Endothelial cell of umbilical vein (primary cell): ENCODE data around the gene PTPRE. TPM values are rescaled to one million over a fixed set of nuclear protein-coding genes. Genes with fewer than 3 reads are reported as not detected.

ENCODE experiments used
- BruUV-seq: library from RNA; stranded (reverse); fragments of 400-500 nt; replicated peaks from 2 replicates; lab custom pipeline; 2021; lab: Mats Ljungman, UMichigan
- CTCF ChIA-PET: fragments of 300-600, 350-600 bp; sonication (Branson Sonifier 250); formaldehyde crosslinking; loops from one replicate; lab custom pipeline; 2021; ENCODE audit warnings: antibody characterized with exemption, inconsistent platforms; lab: Charles Lee
- POLR2A ChIA-PET: fragments of 300-600, 350-600 bp; sonication (Branson Sonifier 250); formaldehyde crosslinking; loops from one replicate; lab custom pipeline; 2021; ENCODE audit warnings: antibody characterized with exemption, inconsistent platforms; lab: Charles Lee
- DNase-seq: peaks from one replicate; pipeline ENCODE4 v3.0.0-alpha.2; 2011; ENCODE audit warnings: low read depth, low spot score
- FAIRE-seq: peaks from 2 replicates; lab custom pipeline; 2011; peaks lifted over from hg19 to GRCh38; lab: Jason Lieb, UNC
- H2AFZ ChIP-seq: 2 replicates; pipeline ENCODE4 v1.6.0; 2012; ENCODE audit warnings: low read depth, low read length, control low read depth, inconsistent platforms
- H3K27ac ChIP-seq: 2 replicates; pipeline ENCODE4 v1.5.1; 2011; ENCODE audit warnings: low read depth, mild to moderate bottlenecking, control low read depth, low read length, moderate library complexity; ENCODE audit not compliant: insufficient read depth
- H3K27me3 ChIP-seq, 2 experiments: 2 replicates each; pipeline versions ENCODE4 v1.6.0 to v1.6.1; 2011; ENCODE audit warnings: low read length in 2 of 2, mixed read lengths in 1 of 2; ENCODE audit not compliant: control insufficient read depth in 2 of 2, insufficient read depth in 2 of 2
- H3K36me3 ChIP-seq, 2 experiments: 2 replicates in 1 of 2; 3 replicates in 1 of 2; pipeline ENCODE4 v1.5.1; 2011; ENCODE audit warnings: low read length in 2 of 2, mild to moderate bottlenecking in 1 of 2, moderate library complexity in 1 of 2; ENCODE audit not compliant: control insufficient read depth in 2 of 2, insufficient read depth in 2 of 2; ENCODE audit errors: extremely low read depth in 1 of 2
- H3K4me1 ChIP-seq: 3 replicates; pipeline ENCODE4 v1.5.1; 2011; ENCODE audit warnings: mild to moderate bottlenecking, low read length; ENCODE audit not compliant: control insufficient read depth, insufficient read depth; ENCODE audit errors: extremely low read depth
- H3K4me2 ChIP-seq: 2 replicates; pipeline ENCODE4 v1.6.1; 2011; ENCODE audit warnings: low read length, control low read depth, mixed read lengths; ENCODE audit not compliant: insufficient read depth
- H3K4me3 ChIP-seq, 3 experiments: fragments of 200-600 bp in 1 of 3; sonication (generic), shearing (Covaris generic) in 1 of 3; replicated peaks in 1 of 3; 2 replicates each; pipeline ENCODE4 v1.5.1; 2011 to 2016; ENCODE audit warnings: control low read depth in 3 of 3, low read length in 3 of 3, mild to moderate bottlenecking in 2 of 3, inconsistent platforms in 1 of 3, low read depth in 1 of 3, moderate library complexity in 1 of 3; ENCODE audit not compliant: insufficient read depth in 1 of 3
- H3K79me2 ChIP-seq: 2 replicates; pipeline ENCODE4 v1.6.0; 2012; ENCODE audit warnings: low read length, inconsistent platforms; ENCODE audit not compliant: control insufficient read depth, insufficient read depth
- H3K9ac ChIP-seq: replicated peaks from 2 replicates; pipeline ENCODE3; 2011; ENCODE audit warnings: low read length, control low read depth; ENCODE audit not compliant: insufficient read depth; ENCODE audit errors: extremely low read depth
- H3K9me1 ChIP-seq: replicated peaks from 3 replicates; pipeline ENCODE4 v1.6.0; 2011; ENCODE audit warnings: mild to moderate bottlenecking, low read length; ENCODE audit not compliant: control insufficient read depth, insufficient read depth; ENCODE audit errors: extremely low read depth
- H3K9me3 ChIP-seq: replicated peaks from 2 replicates; pipeline ENCODE4 v1.5.1; 2012; ENCODE audit warnings: low read length, inconsistent platforms; ENCODE audit not compliant: control insufficient read depth, insufficient read depth
- H4K20me1 ChIP-seq: replicated peaks from 2 replicates; pipeline ENCODE3; 2011; ENCODE audit warnings: mild to moderate bottlenecking, low read length; ENCODE audit not compliant: control insufficient read depth, insufficient read depth; ENCODE audit errors: extremely low read depth
- EZH2 ChIP-seq: IDR thresholded peaks from 2 replicates; pipeline ENCODE4 v1.6.1; 2012; ENCODE audit warnings: borderline replicate concordance, low read depth, mild to moderate bottlenecking, moderate library complexity, low read length, inconsistent platforms; ENCODE audit not compliant: severe bottlenecking
- FOS ChIP-seq: IDR thresholded peaks from 2 replicates; pipeline ENCODE4 v1.6.1; 2011; ENCODE audit warnings: mild to moderate bottlenecking, low read length, moderate library complexity, borderline replicate concordance; ENCODE audit not compliant: insufficient read depth
- GATA2 ChIP-seq: IDR thresholded peaks from 2 replicates; pipeline ENCODE4 v1.7.0; 2011; ENCODE audit warnings: low read depth, mild to moderate bottlenecking, moderate library complexity, mixed read lengths, low read length; ENCODE audit not compliant: insufficient read length, insufficient read depth
- JUN ChIP-seq: IDR thresholded peaks from 2 replicates; pipeline ENCODE4 v1.6.1; 2011; ENCODE audit warnings: borderline replicate concordance, low read depth; ENCODE audit not compliant: insufficient read length, insufficient read depth
- MYC ChIP-seq: IDR thresholded peaks from one replicate; pipeline ENCODE4 v1.6.1; 2011; ENCODE audit warnings: mild to moderate bottlenecking, low read depth, low read length
- POLR2A ChIP-seq: IDR thresholded peaks from 2 replicates; pipeline ENCODE4 v1.6.1; 2012; ENCODE audit warnings: low read depth, mild to moderate bottlenecking, control low read depth, low read length
- POLR2AphosphoS5 ChIP-seq: IDR thresholded peaks from 2 replicates; pipeline ENCODE4 v1.6.1; 2012; ENCODE audit warnings: low read depth, mild to moderate bottlenecking, control low read depth, low read length, moderate library complexity; ENCODE audit not compliant: insufficient read depth
- dilution Hi-C: fragments of 300-500 bp; cut with MboI; formaldehyde crosslinking; loops from one replicate; pipeline ENCODE4 v1.15.0; 2019; ENCODE audit warnings: low sequenced_read_pairs; ENCODE audit not compliant: extremely low pct_ligation_motif_present
- intact Hi-C: fragments of 100-400 bp; cut with micrococcal nuclease; formaldehyde crosslinking; loops from one replicate; pipeline ENCODE4 v1.10.0; 2022
- polyA plus RNA-seq, 4 experiments: library from polyadenylated mRNA; depleted of rRNA in 3 of 4; stranded (reverse) in 3 of 4; unstranded in 1 of 4; fragments of >200 nt; gene quantifications; 2 replicates each; pipeline versions ENCODE4 v1.2.1 to v1.2.3, GENCODE V29; 2011 to 2012; ENCODE audit warnings: missing spikeins in 1 of 4
- total RNA-seq: library from RNA; stranded (reverse); gene quantifications from 2 replicates; pipeline ENCODE4 v1.2.3, GENCODE V29; 2021
- TF ChIP-seq, protein P1 (sequence below), 2 donors: IDR thresholded peaks; 1 replicate in 1 of 2; 2 replicates in 1 of 2; pipeline ENCODE4 v1.5.1; 2011; ENCODE audit warnings: low read length in 2 of 2, mild to moderate bottlenecking in 2 of 2, moderate library complexity in 2 of 2, control low read depth in 1 of 2, inconsistent platforms in 1 of 2, low read depth in 1 of 2; ENCODE audit not compliant: insufficient read depth in 1 of 2; ENCODE audit errors: extremely low read depth in 1 of 2
- TF ChIP-seq, protein P2 (sequence below): IDR thresholded peaks from 2 replicates; pipeline ENCODE4 v1.6.1; 2011; ENCODE audit not compliant: insufficient read depth, insufficient read length

The PTPRE gene
- total and polyA plus RNA-seq, 2 donors (not counting 3 experiments of a cell fraction or from before 2014, with no cell fraction given), result 37.3 to 116 TPM

DNA sequence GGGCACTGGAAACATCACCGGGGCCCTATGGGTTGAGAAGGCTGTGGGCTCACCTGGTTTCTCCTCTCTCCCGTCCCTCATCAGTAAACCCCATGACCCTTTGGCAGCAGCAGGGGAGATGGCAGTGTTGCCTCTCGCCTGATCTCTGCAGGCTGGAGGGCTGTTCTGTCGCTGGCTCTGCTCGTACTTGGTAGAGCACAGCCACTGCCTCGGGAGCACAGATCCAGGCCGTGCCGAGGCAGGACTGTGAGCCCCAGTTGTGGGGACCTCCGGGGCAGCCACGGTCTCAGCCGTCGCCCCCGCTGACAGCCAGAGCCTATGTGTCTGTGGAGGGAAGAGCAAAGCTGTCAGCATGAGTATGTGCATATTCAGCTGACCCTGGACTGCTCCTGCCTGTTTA lies 94.9 kb downstream of the PTPRE start:
- TF ChIP-seq, protein P1, sequence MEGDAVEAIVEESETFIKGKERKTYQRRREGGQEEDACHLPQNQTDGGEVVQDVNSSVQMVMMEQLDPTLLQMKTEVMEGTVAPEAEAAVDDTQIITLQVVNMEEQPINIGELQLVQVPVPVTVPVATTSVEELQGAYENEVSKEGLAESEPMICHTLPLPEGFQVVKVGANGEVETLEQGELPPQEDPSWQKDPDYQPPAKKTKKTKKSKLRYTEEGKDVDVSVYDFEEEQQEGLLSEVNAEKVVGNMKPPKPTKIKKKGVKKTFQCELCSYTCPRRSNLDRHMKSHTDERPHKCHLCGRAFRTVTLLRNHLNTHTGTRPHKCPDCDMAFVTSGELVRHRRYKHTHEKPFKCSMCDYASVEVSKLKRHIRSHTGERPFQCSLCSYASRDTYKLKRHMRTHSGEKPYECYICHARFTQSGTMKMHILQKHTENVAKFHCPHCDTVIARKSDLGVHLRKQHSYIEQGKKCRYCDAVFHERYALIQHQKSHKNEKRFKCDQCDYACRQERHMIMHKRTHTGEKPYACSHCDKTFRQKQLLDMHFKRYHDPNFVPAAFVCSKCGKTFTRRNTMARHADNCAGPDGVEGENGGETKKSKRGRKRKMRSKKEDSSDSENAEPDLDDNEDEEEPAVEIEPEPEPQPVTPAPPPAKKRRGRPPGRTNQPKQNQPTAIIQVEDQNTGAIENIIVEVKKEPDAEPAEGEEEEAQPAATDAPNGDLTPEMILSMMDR (IDR thresholded peaks at IDR 0.05; ENCODE audit: extremely low read depth in 1 of 2, insufficient read depth in 1 of 2, low read depth in 1 of 2, low read length in 2 of 2), result no peak
- TF ChIP-seq FOS (no peak), JUN (no peak), EZH2 (no peak), GATA2 (no peak), MYC (no peak), POLR2A (no peak), POLR2AphosphoS5 (no peak)
- TF ChIP-seq, protein P2, sequence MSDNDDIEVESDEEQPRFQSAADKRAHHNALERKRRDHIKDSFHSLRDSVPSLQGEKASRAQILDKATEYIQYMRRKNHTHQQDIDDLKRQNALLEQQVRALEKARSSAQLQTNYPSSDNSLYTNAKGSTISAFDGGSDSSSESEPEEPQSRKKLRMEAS, result no peak
- Histone ChIP-seq H3K36me3 (peaks cover 0 to 12% of the 10 kb centered on the region in 2 experiments), H2AFZ (no peak overlapping the region), H3K4me3 (no peak overlapping the region), H3K9ac (no peak overlapping the region), H3K4me2 (no peak overlapping the region), H3K27me3 (no peaks in the 10 kb centered on the region), H3K79me2 (peaks cover 98% of the 10 kb centered on the region), H4K20me1 (no peaks in the 10 kb centered on the region), H3K9me3 (no peaks in the 10 kb centered on the region), H3K9me1 (no peaks in the 10 kb centered on the region), H3K4me1 (peaks cover 40% of the 10 kb centered on the region), H3K27ac (no peak overlapping the region)
- ChIA-PET CTCF (interaction anchor here (2.1 to 2.9 kb wide), 2 partner anchors 10 to 95 kb away, joined by 6 to 20 read pairs; partner anchors contain the start of gene PTPRE), POLR2A (no interaction called here)
- BruUV-seq, result no TSS peak
- dilution Hi-C loops, result no loop called here
- DNase-seq (no peak), FAIRE-seq (no peak)
- intact Hi-C loops, result no loop called here
